ENCODE results near the gene UPF2.
"Not testable (repeated sequence)": the region's sequence is repeated elsewhere in the genome, so short reads cannot be mapped to it uniquely, and the experiment has no call there.

The UPF2 gene

GRCh38 chr10:12013391-12013790 is 29.2 kb downstream of the UPF2 start:
- not testable (repeated sequence) for H3K27ac Mint-ChIP-seq, H3K27me3 Mint-ChIP-seq, H3K4me3 Mint-ChIP-seq, H3K9me3 Mint-ChIP-seq
- Mint-ChIP-seq H3K4me1 (peaks cover 21% of the 10 kb centered on the region), H3K36me3 (peaks cover 20% of the 10 kb centered on the region)

GRCh38 chr10:12010353-12010752 is 32.3 kb downstream of the UPF2 start:
- no peak overlapping the region for H3K4me3 Mint-ChIP-seq

GRCh38 chr10:12008842-12009241 is 33.8 kb downstream of the UPF2 start:
- not testable (repeated sequence) for H3K4me1 Mint-ChIP-seq, H3K9me3 Mint-ChIP-seq, H3K27me3 Mint-ChIP-seq, H3K27ac Mint-ChIP-seq, H3K4me3 Mint-ChIP-seq
- H3K36me3 Mint-ChIP-seq = peaks cover 25% of the 10 kb centered on the region

More at GRCh38 chr10:12010353-12010752, 32.3 kb downstream of the UPF2 start:
- Mint-ChIP-seq H3K36me3 (peaks cover 22% of the 10 kb centered on the region), H3K4me1 (peaks cover 12% of the 10 kb centered on the region), H3K27ac (no peak overlapping the region), H3K9me3 (no peaks in the 10 kb centered on the region), H3K27me3 (no peaks in the 10 kb centered on the region)

GRCh38 chr10:12006671-12007070 is 35.9 kb downstream of the UPF2 start:
- Mint-ChIP-seq H3K27ac (no peak overlapping the region), H3K27me3 (no peaks in the 10 kb centered on the region), H3K4me1 (peaks cover 10% of the 10 kb centered on the region), H3K4me3 (no peak overlapping the region), H3K36me3 (peaks cover 34% of the 10 kb centered on the region), H3K9me3 (no peaks in the 10 kb centered on the region)

- Mint-ChIP-seq H3K4me1 (peaks cover 19% of the 10 kb centered on the region), H3K27me3 (no peaks in the 10 kb centered on the region), H3K27ac (peak overlapping the region; percentile 37), H3K9me3 (no peaks in the 10 kb centered on the region), H3K4me3 (peak overlapping the region; percentile 9), H3K36me3 (peaks cover 13% of the 10 kb centered on the region)
Measured at GRCh38 chr10:11993834-11994468, 48.7 kb downstream of the UPF2 start.

GRCh38 chr10:11988924-11989323 is 53.7 kb downstream of the UPF2 start:
- Mint-ChIP-seq H3K4me1 (peaks cover 17% of the 10 kb centered on the region), H3K9me3 (no peaks in the 10 kb centered on the region), H3K36me3 (peaks cover 4% of the 10 kb centered on the region), H3K27ac (no peak overlapping the region), H3K27me3 (no peaks in the 10 kb centered on the region), H3K4me3 (no peak overlapping the region)

GRCh38 chr10:11986593-11987216 is 55.9 kb downstream of the UPF2 start:
- Mint-ChIP-seq H3K9me3 (no peaks in the 10 kb centered on the region), H3K36me3 (peaks cover 4% of the 10 kb centered on the region), H3K27me3 (no peaks in the 10 kb centered on the region), H3K27ac (no peak overlapping the region), H3K4me1 (peaks cover 8% of the 10 kb centered on the region), H3K4me3 (no peak overlapping the region)

GRCh38 chr10:11982253-11982652 is 60.4 kb downstream of the UPF2 start:
- peaks cover 12% of the 10 kb centered on the region for H3K36me3 Mint-ChIP-seq
- peaks cover 8% of the 10 kb centered on the region for H3K4me1 Mint-ChIP-seq
- H3K27me3 Mint-ChIP-seq = no peaks in the 10 kb centered on the region
- no peak overlapping the region for H3K27ac Mint-ChIP-seq
- H3K4me3 Mint-ChIP-seq = no peak overlapping the region
- no peaks in the 10 kb centered on the region for H3K9me3 Mint-ChIP-seq

- Mint-ChIP-seq H3K9me3 (no peaks in the 10 kb centered on the region), H3K36me3 (peaks cover 30% of the 10 kb centered on the region), H3K27me3 (no peaks in the 10 kb centered on the region), H3K4me1 (peaks cover 11% of the 10 kb centered on the region), H3K4me3 (no peak overlapping the region), H3K27ac (no peak overlapping the region)
Measured at GRCh38 chr10:11975795-11976194, 66.8 kb downstream of the UPF2 start.

GRCh38 chr10:11972523-11972922 is 70.1 kb downstream of the UPF2 start:
- peaks cover 11% of the 10 kb centered on the region for H3K4me1 Mint-ChIP-seq
- H3K4me3 Mint-ChIP-seq, H3K9me3 Mint-ChIP-seq, H3K27me3 Mint-ChIP-seq, H3K27ac Mint-ChIP-seq: not testable (repeated sequence)
- peaks cover 22% of the 10 kb centered on the region for H3K36me3 Mint-ChIP-seq

GRCh38 chr10:11962176-11962575 is 80.4 kb downstream of the UPF2 start:
- Mint-ChIP-seq H3K4me1 (no peaks in the 10 kb centered on the region), H3K36me3 (peaks cover 36% of the 10 kb centered on the region), H3K4me3 (no peak overlapping the region)

GRCh38 chr10:11961771-11962170 is 80.8 kb downstream of the UPF2 start:
- no peaks in the 10 kb centered on the region for H3K4me1 Mint-ChIP-seq
- no peaks in the 10 kb centered on the region for H3K9me3 Mint-ChIP-seq
- H3K4me3 Mint-ChIP-seq = no peak overlapping the region
- no peaks in the 10 kb centered on the region for H3K27me3 Mint-ChIP-seq
- no peak overlapping the region for H3K27ac Mint-ChIP-seq
- peaks cover 33% of the 10 kb centered on the region for H3K36me3 Mint-ChIP-seq

More at GRCh38 chr10:11962176-11962575, 80.4 kb downstream of the UPF2 start:
- H3K27me3 Mint-ChIP-seq = no peaks in the 10 kb centered on the region
- no peaks in the 10 kb centered on the region for H3K9me3 Mint-ChIP-seq
- H3K27ac Mint-ChIP-seq = no peak overlapping the region

- no peak overlapping the region for H3K4me3 Mint-ChIP-seq
- no peaks in the 10 kb centered on the region for H3K9me3 Mint-ChIP-seq
- peaks cover 34% of the 10 kb centered on the region for H3K36me3 Mint-ChIP-seq
- H3K27me3 Mint-ChIP-seq = no peaks in the 10 kb centered on the region
- no peak overlapping the region for H3K27ac Mint-ChIP-seq
- no peaks in the 10 kb centered on the region for H3K4me1 Mint-ChIP-seq
Measured at GRCh38 chr10:11959966-11960365, 82.6 kb downstream of the UPF2 start.

GRCh38 chr10:11958956-11959355 is 83.7 kb downstream of the UPF2 start:
- Mint-ChIP-seq H3K27ac (no peak overlapping the region), H3K4me3 (no peak overlapping the region), H3K4me1 (no peaks in the 10 kb centered on the region), H3K36me3 (peaks cover 31% of the 10 kb centered on the region), H3K27me3 (no peaks in the 10 kb centered on the region), H3K9me3 (no peaks in the 10 kb centered on the region)

GRCh38 chr10:11951695-11952094 is 90.9 kb downstream of the UPF2 start:
- Mint-ChIP-seq H3K36me3 (peaks cover 17% of the 10 kb centered on the region), H3K4me1 (peaks cover 4% of the 10 kb centered on the region), H3K4me3 (no peak overlapping the region), H3K9me3 (no peaks in the 10 kb centered on the region), H3K27me3 (no peaks in the 10 kb centered on the region), H3K27ac (no peak overlapping the region)

- H3K4me1 Mint-ChIP-seq = peaks cover 4% of the 10 kb centered on the region
- no peaks in the 10 kb centered on the region for H3K27me3 Mint-ChIP-seq
- no peaks in the 10 kb centered on the region for H3K9me3 Mint-ChIP-seq
- H3K36me3 Mint-ChIP-seq = peaks cover 13% of the 10 kb centered on the region
- peak overlapping the region; percentile 38 for H3K27ac Mint-ChIP-seq
- H3K4me3 Mint-ChIP-seq = no peak overlapping the region
Measured at GRCh38 chr10:11950325-11951018, 92.1 kb downstream of the UPF2 start.
